Erythroblast (primary cell): ENCODE data around the gene IGSF23.

ENCODE experiments used
- GATA1 ChIP-seq: IDR thresholded peaks from 2 replicates; pipeline ENCODE4 v1.6.1; 2011; ENCODE audit warnings: low read depth, mild to moderate bottlenecking, control low read depth, low read length, moderate library complexity
- POLR2A ChIP-seq: IDR thresholded peaks from 2 replicates; pipeline ENCODE4 v1.6.1; 2011; ENCODE audit warnings: mild to moderate bottlenecking, low read length

DNA sequence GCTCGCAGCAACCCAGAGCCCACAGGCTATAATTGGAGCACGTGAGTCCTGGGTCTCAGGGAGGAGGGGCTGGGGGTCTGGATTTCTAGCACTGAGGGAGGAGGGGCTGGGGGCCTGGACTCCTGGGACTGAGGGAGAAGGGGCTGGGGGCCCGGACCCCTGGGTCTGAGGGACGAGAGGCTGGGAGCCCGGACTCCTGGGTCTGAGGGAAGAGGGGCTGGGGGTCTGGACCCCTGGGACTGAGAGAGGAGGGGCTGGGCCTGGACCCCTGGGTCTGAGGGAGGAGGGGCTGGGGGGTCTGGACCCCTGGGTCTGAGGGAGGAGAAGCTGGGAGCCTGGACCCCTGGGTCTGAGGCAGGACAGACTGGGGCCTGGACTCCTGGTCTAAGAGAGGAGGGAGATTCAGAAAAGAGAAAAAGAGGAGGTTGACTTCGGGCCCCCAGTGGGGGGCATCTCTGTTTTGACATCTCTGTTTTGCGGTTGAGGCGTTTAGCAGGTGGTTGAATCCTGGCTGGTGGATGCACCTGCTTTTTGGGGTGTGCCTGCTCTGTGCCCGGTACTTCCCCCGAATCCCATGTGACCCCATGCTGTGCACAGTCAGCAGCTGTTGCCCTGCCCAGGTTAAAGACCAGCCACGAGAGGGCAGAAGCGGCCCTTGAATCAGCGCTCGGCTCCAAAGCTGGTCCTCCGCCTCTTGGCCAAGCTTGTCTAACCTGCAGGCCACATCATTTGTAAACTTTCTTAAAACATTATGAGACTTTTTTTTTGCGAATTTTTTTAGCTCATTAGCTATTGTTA is 40.8 kb downstream of the IGSF23 start:
- no peak for TF ChIP-seq POLR2A
- TF ChIP-seq GATA1: no peak
